Neutrophil (primary cell): ENCODE results near the gene HOXA10.

Source experiments
- H3K27ac ChIP-seq: fragments of 200-600 bp; sonication (generic); 2 replicates; pipeline ENCODE4 v1.5.1; 2016; ENCODE audit warnings: mild to moderate bottlenecking, moderate library complexity
- H3K27me3 ChIP-seq: fragments of 200-600 bp; sonication (generic); 2 replicates; pipeline ENCODE4 v1.6.0; 2016; ENCODE audit warnings: mild to moderate bottlenecking
- H3K36me3 ChIP-seq: fragments of 200-600 bp; sonication (generic); 2 replicates; pipeline ENCODE4 v1.5.1; 2017
- H3K4me1 ChIP-seq, 2 experiments: fragments of 200-600 bp in 1 of 2; sonication (generic) in 1 of 2; 1 replicate in 1 of 2; 2 replicates in 1 of 2; pipeline versions ENCODE4 v1.5.1 to v1.6.1; 2013 to 2016; ENCODE audit warnings: low read depth in 1 of 2, low read length in 1 of 2, mild to moderate bottlenecking in 1 of 2, moderate library complexity in 1 of 2; ENCODE audit not compliant: control insufficient read depth in 1 of 2, insufficient read depth in 1 of 2
- H3K4me3 ChIP-seq, 2 experiments: fragments of 200-600 bp in 1 of 2; sonication (generic) in 1 of 2; 1 replicate in 1 of 2; 2 replicates in 1 of 2; pipeline ENCODE4 v1.5.1; 2013 to 2016; ENCODE audit warnings: low read depth in 1 of 2, low read length in 1 of 2, mild to moderate bottlenecking in 1 of 2, moderate library complexity in 1 of 2
- H3K9me3 ChIP-seq: fragments of 200-600 bp; sonication (generic); 2 replicates; pipeline ENCODE4 v1.5.1; 2016
- CTCF ChIP-seq: fragments of 200-600 bp; sonication (generic); IDR thresholded peaks from 2 replicates; pipeline ENCODE4 v1.5.1; 2016; ENCODE audit warnings: antibody characterized with exemption

Gene HOXA10

GRCh38 chr7:27128034-27128433, 46.1 kb downstream of the HOXA10 start:
- no peaks in the 10 kb centered on the region for H3K36me3 ChIP-seq
- peaks cover 63% of the 10 kb centered on the region for H3K27me3 ChIP-seq
- H3K27ac ChIP-seq: no peak overlapping the region
- H3K4me3 ChIP-seq: no peak overlapping the region
- no peak for TF ChIP-seq CTCF
- H3K4me1 ChIP-seq: peaks cover 5 to 11% of the 10 kb centered on the region in 2 experiments
- no peaks in the 10 kb centered on the region for H3K9me3 ChIP-seq

GRCh38 chr7:27126596-27127327, 47.4 kb downstream of the HOXA10 start:
- Histone ChIP-seq H3K4me3 (no peak overlapping the region), H3K27ac (no peak overlapping the region), H3K27me3 (peaks cover 53% of the 10 kb centered on the region), H3K36me3 (no peaks in the 10 kb centered on the region), H3K4me1 (peaks cover 5 to 17% of the 10 kb centered on the region in 2 experiments), H3K9me3 (no peaks in the 10 kb centered on the region)
- TF ChIP-seq CTCF: no peak

- peaks cover 48% of the 10 kb centered on the region for H3K27me3 ChIP-seq
- no peaks in the 10 kb centered on the region for H3K9me3 ChIP-seq
- no peak overlapping the region for H3K4me3 ChIP-seq
- TF ChIP-seq CTCF: no peak
- H3K36me3 ChIP-seq: no peaks in the 10 kb centered on the region
- H3K27ac ChIP-seq: no peak overlapping the region
- H3K4me1 ChIP-seq: peaks cover 0 to 12% of the 10 kb centered on the region in 2 experiments
Observed at GRCh38 chr7:27125986-27126394, 48.1 kb downstream of the HOXA10 start.

- no peaks in the 10 kb centered on the region for H3K36me3 ChIP-seq
- no peak for TF ChIP-seq CTCF
Observed at GRCh38 chr7:27124902-27125689, 49.0 kb downstream of the HOXA10 start.

GRCh38 chr7:27124096-27124901, 49.8 kb downstream of the HOXA10 start:
- no peak overlapping the region for H3K4me3 ChIP-seq
- H3K4me1 ChIP-seq: peaks cover 0 to 11% of the 10 kb centered on the region in 2 experiments
- no peak overlapping the region for H3K27ac ChIP-seq
- H3K9me3 ChIP-seq: no peaks in the 10 kb centered on the region
- TF ChIP-seq CTCF: no peak
- no peaks in the 10 kb centered on the region for H3K36me3 ChIP-seq
- H3K27me3 ChIP-seq: peaks cover 42% of the 10 kb centered on the region

More at GRCh38 chr7:27124902-27125689, 49.0 kb downstream of the HOXA10 start:
- Histone ChIP-seq H3K27ac (no peak overlapping the region), H3K27me3 (peaks cover 45% of the 10 kb centered on the region), H3K4me1 (peaks cover 0 to 11% of the 10 kb centered on the region in 2 experiments), H3K4me3 (no peak overlapping the region), H3K9me3 (no peaks in the 10 kb centered on the region)
